A549 (cell line): ENCODE data around the gene ISCU. TPM values are rescaled to one million over a fixed set of nuclear protein-coding genes. Genes with fewer than 3 reads are reported as not detected.

Experiments used
- ATAC-seq, 2 experiments: fragments of 200-7000 bp in 1 of 2; fragments of >200 bp in 1 of 2; cut with Nextera tagmentation in 1 of 2; cut with Tn5 transposase in 1 of 2; 3 replicates each; pipeline versions ENCODE4 v1.8.0 to v1.9.1; 2018 to 2020; ENCODE audit warnings: mild to moderate bottlenecking in 1 of 2, moderate library complexity in 1 of 2
- CTCF ChIA-PET: fragments of 300-600 bp; sonication (Branson Sonifier 250); formaldehyde crosslinking; extraction: SDS; loops from one replicate; lab custom pipeline; 2021; ENCODE audit warnings: antibody characterized with exemption, inconsistent platforms; lab: Yijun Ruan, JAX
- POLR2A ChIA-PET: fragments of 350-600 bp; formaldehyde crosslinking; extraction: SDS; loops from one replicate; lab custom pipeline; 2021; ENCODE audit warnings: antibody characterized with exemption, inconsistent platforms; lab: Yijun Ruan, JAX
- DNase-seq, 2 experiments: peaks; one replicate each; pipeline versions ENCODE4 v3.0.0 to v3.0.0-alpha.2; 2011 to 2016; ENCODE audit warnings: low read depth in 1 of 2, low spot score in 1 of 2
- FAIRE-seq: peaks from 2 replicates; lab custom pipeline; 2011; peaks lifted over from hg19 to GRCh38; lab: Jason Lieb, UNC
- H3K27ac ChIP-seq, 2 experiments: fragments of >200 bp; sonication (Bioruptor Twin); formaldehyde crosslinking; 3 replicates each; pipeline ENCODE4 v1.5.1; 2016 to 2017
- H3K4me1 ChIP-seq: fragments of >200 bp; sonication (Bioruptor Twin); formaldehyde crosslinking; 3 replicates; pipeline ENCODE4 v1.6.1; 2016
- H3K4me2 ChIP-seq: fragments of >200 bp; sonication (Bioruptor Twin); formaldehyde crosslinking; 3 replicates; pipeline ENCODE4 v1.6.1; 2016
- H3K4me3 ChIP-seq: fragments of >200 bp; sonication (Bioruptor Twin); formaldehyde crosslinking; 3 replicates; pipeline ENCODE4 v1.5.1; 2016
- H3K9me3 ChIP-seq: fragments of >200 bp; sonication (Bioruptor Twin); formaldehyde crosslinking; 3 replicates; pipeline ENCODE4 v1.6.1; 2016
- BHLHE40 ChIP-seq: IDR thresholded peaks from 2 replicates; pipeline ENCODE4 v1.6.1; 2012; ENCODE audit warnings: low read depth, low read length, inconsistent platforms
- CBX8 ChIP-seq: fragments of 200-600 bp; sonication (generic); IDR thresholded peaks from 2 replicates; pipeline ENCODE4 v1.6.1; 2016
- CHD4 ChIP-seq: fragments of 200-600 bp; sonication (generic); IDR thresholded peaks from 2 replicates; pipeline ENCODE4 v1.6.1; 2016; ENCODE audit warnings: antibody characterized with exemption, mild to moderate bottlenecking, borderline replicate concordance
- EHMT2 ChIP-seq: fragments of 200-600 bp; sonication (generic); IDR thresholded peaks from 2 replicates; pipeline ENCODE4 v1.6.1; 2016; ENCODE audit warnings: antibody characterized with exemption, low read depth, mild to moderate bottlenecking, moderate library complexity
- FOSB ChIP-seq: fragments of 250-450 bp; sonication (Bioruptor Pico); IDR thresholded peaks from 2 replicates; pipeline ENCODE4 v1.5.0; 2020; ENCODE audit warnings: mild to moderate bottlenecking, moderate library complexity
- FOSL2 ChIP-seq, 2 experiments: fragments of 450-650 bp in 1 of 2; fragments of >200 bp in 1 of 2; sonication (Bioruptor Twin) in 1 of 2; formaldehyde crosslinking; IDR thresholded peaks; 2 replicates each; pipeline versions ENCODE4 v1.5.0 to v1.6.1; 2016 to 2020; ENCODE audit warnings: mild to moderate bottlenecking in 1 of 2, moderate library complexity in 1 of 2
- HDAC2 ChIP-seq: fragments of 200-600 bp; sonication (generic); IDR thresholded peaks from 2 replicates; pipeline ENCODE4 v1.6.1; 2016
- HEYL ChIP-seq: fragments of 250-450 bp; sonication (Bioruptor Pico); IDR thresholded peaks from 2 replicates; pipeline ENCODE4 v1.8.0; 2021; ENCODE audit warnings: mild to moderate bottlenecking, moderate library complexity
- HOXB13 ChIP-seq: fragments of 250-450 bp; sonication (Bioruptor Pico); IDR thresholded peaks from 2 replicates; pipeline ENCODE4 v1.5.0; 2020; ENCODE audit warnings: low read depth, mild to moderate bottlenecking, moderate library complexity
- JUNB ChIP-seq: fragments of >200 bp; sonication (Bioruptor Twin); formaldehyde crosslinking; IDR thresholded peaks from 2 replicates; pipeline ENCODE4 v1.6.1; 2016
- KDM1A ChIP-seq: fragments of 200-600 bp; sonication (generic); IDR thresholded peaks from 2 replicates; pipeline ENCODE4 v1.6.1; 2016; ENCODE audit warnings: low read depth, mild to moderate bottlenecking
- MAZ ChIP-seq: fragments of 150-350 bp; IDR thresholded peaks from 2 replicates; pipeline ENCODE4 v1.6.1; 2014; ENCODE audit warnings: antibody characterized with exemption, low read depth, low read length, borderline replicate concordance
- MYC ChIP-seq: IDR thresholded peaks from 2 replicates; pipeline ENCODE4 v1.6.1; 2012; ENCODE audit warnings: mild to moderate bottlenecking, inconsistent platforms, low read length, improper control_type of control experiment, borderline replicate concordance
- NPAS2 ChIP-seq: fragments of 250-450 bp; sonication (Bioruptor Pico); IDR thresholded peaks from 2 replicates; pipeline ENCODE4 v1.8.0; 2022; ENCODE audit warnings: mild to moderate bottlenecking, moderate library complexity, borderline replicate concordance
- RARB ChIP-seq: fragments of 250-450 bp; sonication (Bioruptor Pico); IDR thresholded peaks from 2 replicates; pipeline ENCODE4 v1.8.0; 2021; ENCODE audit warnings: mild to moderate bottlenecking, moderate library complexity
- RCOR1 ChIP-seq: fragments of 150-350 bp; IDR thresholded peaks from 2 replicates; pipeline ENCODE4 v1.6.1; 2014; ENCODE audit warnings: antibody characterized with exemption, low read length, low read depth
- RFX5 ChIP-seq: fragments of 450-650 bp; IDR thresholded peaks from 2 replicates; pipeline ENCODE4 v1.7.1; 2014; ENCODE audit warnings: antibody characterized with exemption, mild to moderate bottlenecking, moderate library complexity
- RNF2 ChIP-seq: fragments of 200-600 bp; sonication (generic); IDR thresholded peaks from 2 replicates; pipeline ENCODE4 v1.6.1; 2016; ENCODE audit warnings: low read depth, mild to moderate bottlenecking, antibody characterized with exemption, moderate library complexity, borderline replicate concordance
- SMC3 ChIP-seq: fragments of >200 bp; sonication (Bioruptor Twin); formaldehyde crosslinking; IDR thresholded peaks from 3 replicates; pipeline ENCODE4 v1.6.1; 2018; ENCODE audit warnings: inconsistent platforms
- TFCP2L1 ChIP-seq: fragments of 250-450 bp; sonication (Bioruptor Pico); IDR thresholded peaks from 2 replicates; pipeline ENCODE4 v1.5.0; 2021; ENCODE audit warnings: mild to moderate bottlenecking
- ZNF302 ChIP-seq: fragments of 250-450 bp; sonication (Bioruptor Pico); IDR thresholded peaks from 2 replicates; pipeline ENCODE4 v1.9.0; 2021; ENCODE audit warnings: inconsistent platforms, mild to moderate bottlenecking, moderate library complexity
- WGBS: methylation state at CpG from one replicate; pipeline ENCODE4 v1.1.6; 2017; ENCODE audit errors: missing lambda C conversion rate; 5-methylcytosine and 5-hydroxymethylcytosine counted together
- polyA plus RNA-seq, 4 experiments: library from polyadenylated mRNA; depleted of rRNA in 3 of 4; stranded (reverse); fragments of >200 nt; fragmentation: RNase III in 1 of 4; extraction: RNeasy Plus Mini Kit Qiagen cat#74134 plus additional on column Dnase treatment in 1 of 4; gene quantifications; 2 replicates in 3 of 4; 3 replicates in 1 of 4; pipeline ENCODE4 v1.2.3, GENCODE V29; 2011 to 2017
- TF ChIP-seq, protein P1 (sequence below): IDR thresholded peaks from 2 replicates; pipeline ENCODE4 v1.6.1; 2012
- TF ChIP-seq, protein P2 (sequence below): fragments of >200 bp; sonication (Bioruptor Twin); formaldehyde crosslinking; IDR thresholded peaks from 3 replicates; pipeline ENCODE4 v1.5.1; 2016
- TF ChIP-seq, protein P3 (sequence below): fragments of 450-650 bp; IDR thresholded peaks from 2 replicates; pipeline ENCODE4 v1.6.1; 2014; ENCODE audit warnings: antibody characterized with exemption
- TF ChIP-seq, protein P4 (sequence below): fragments of 250-450 bp; sonication (Bioruptor Pico); IDR thresholded peaks from 2 replicates; pipeline ENCODE4 v1.5.0; 2021; ENCODE audit warnings: mild to moderate bottlenecking, moderate library complexity, borderline replicate concordance
- TF ChIP-seq, protein P5 (sequence below): IDR thresholded peaks from 2 replicates; pipeline ENCODE4 v1.6.1; 2012
- TF ChIP-seq, protein P6 (sequence below): fragments of >200 bp; sonication (Bioruptor Twin); formaldehyde crosslinking; IDR thresholded peaks from 2 replicates; pipeline ENCODE4 v1.6.1; 2016
- TF ChIP-seq, protein P7 (sequence below): IDR thresholded peaks from 2 replicates; pipeline ENCODE4 v1.6.1; 2012; ENCODE audit warnings: low read depth, borderline replicate concordance

ISCU gene
- polyA plus RNA-seq, 2 of the 4 experiments (the other 2 are of a cell fraction): 97.5 to 174 TPM

DNA sequence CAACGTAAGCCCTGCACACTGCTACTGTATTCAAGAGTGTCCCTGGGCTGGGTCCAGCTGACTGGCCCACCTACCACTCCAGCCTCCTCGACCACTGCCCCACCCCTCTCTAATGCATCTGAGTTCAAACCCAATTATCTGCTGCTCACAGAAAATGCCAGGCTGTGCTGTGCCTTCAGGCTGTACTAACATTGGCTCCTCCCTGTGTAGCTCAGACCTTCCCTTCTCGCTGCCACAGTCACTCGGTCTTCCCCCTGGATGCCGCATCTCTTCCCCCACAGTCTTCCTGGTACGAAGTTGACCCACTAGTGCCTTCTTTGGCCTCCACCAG lies 35.3 kb upstream of the ISCU start:
- FAIRE-seq (no peak), ATAC-seq (no peak), DNase-seq (no peak)
- Histone ChIP-seq H3K27ac (no peak overlapping the region), H3K4me1 (no peaks in the 10 kb centered on the region), H3K4me3 (no peak overlapping the region), H3K4me2 (no peak overlapping the region), H3K9me3 (no peaks in the 10 kb centered on the region)
- TF ChIP-seq, protein P1, sequence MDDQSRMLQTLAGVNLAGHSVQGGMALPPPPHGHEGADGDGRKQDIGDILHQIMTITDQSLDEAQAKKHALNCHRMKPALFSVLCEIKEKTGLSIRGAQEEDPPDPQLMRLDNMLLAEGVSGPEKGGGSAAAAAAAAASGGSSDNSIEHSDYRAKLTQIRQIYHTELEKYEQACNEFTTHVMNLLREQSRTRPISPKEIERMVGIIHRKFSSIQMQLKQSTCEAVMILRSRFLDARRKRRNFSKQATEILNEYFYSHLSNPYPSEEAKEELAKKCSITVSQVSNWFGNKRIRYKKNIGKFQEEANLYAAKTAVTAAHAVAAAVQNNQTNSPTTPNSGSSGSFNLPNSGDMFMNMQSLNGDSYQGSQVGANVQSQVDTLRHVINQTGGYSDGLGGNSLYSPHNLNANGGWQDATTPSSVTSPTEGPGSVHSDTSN: no peak
- no peak for TF ChIP-seq HDAC2
- TF ChIP-seq RCOR1: no peak
- no peak for TF ChIP-seq EHMT2
- TF ChIP-seq KDM1A: no peak
- no peak for TF ChIP-seq NPAS2 (CRISPR knock-in tag)
- no peak for TF ChIP-seq RFX5
- no peak for TF ChIP-seq FOSL2 (IDR thresholded peaks at IDR 0.05)
- TF ChIP-seq FOSL2 (CRISPR knock-in tag; IDR thresholded peaks at IDR 0.05): no peak
- TF ChIP-seq CBX8: no peak
- no peak for TF ChIP-seq ZNF302 (CRISPR knock-in tag)
- TF ChIP-seq RARB (CRISPR knock-in tag): no peak
- TF ChIP-seq, protein P2, sequence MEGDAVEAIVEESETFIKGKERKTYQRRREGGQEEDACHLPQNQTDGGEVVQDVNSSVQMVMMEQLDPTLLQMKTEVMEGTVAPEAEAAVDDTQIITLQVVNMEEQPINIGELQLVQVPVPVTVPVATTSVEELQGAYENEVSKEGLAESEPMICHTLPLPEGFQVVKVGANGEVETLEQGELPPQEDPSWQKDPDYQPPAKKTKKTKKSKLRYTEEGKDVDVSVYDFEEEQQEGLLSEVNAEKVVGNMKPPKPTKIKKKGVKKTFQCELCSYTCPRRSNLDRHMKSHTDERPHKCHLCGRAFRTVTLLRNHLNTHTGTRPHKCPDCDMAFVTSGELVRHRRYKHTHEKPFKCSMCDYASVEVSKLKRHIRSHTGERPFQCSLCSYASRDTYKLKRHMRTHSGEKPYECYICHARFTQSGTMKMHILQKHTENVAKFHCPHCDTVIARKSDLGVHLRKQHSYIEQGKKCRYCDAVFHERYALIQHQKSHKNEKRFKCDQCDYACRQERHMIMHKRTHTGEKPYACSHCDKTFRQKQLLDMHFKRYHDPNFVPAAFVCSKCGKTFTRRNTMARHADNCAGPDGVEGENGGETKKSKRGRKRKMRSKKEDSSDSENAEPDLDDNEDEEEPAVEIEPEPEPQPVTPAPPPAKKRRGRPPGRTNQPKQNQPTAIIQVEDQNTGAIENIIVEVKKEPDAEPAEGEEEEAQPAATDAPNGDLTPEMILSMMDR: no peak
- TF ChIP-seq MYC: no peak
- TF ChIP-seq, protein P3, sequence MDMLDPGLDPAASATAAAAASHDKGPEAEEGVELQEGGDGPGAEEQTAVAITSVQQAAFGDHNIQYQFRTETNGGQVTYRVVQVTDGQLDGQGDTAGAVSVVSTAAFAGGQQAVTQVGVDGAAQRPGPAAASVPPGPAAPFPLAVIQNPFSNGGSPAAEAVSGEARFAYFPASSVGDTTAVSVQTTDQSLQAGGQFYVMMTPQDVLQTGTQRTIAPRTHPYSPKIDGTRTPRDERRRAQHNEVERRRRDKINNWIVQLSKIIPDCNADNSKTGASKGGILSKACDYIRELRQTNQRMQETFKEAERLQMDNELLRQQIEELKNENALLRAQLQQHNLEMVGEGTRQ: no peak
- TF ChIP-seq SMC3: no peak
- TF ChIP-seq FOSB (CRISPR knock-in tag): no peak
- CTCF ChIA-PET: interaction anchor here (0.6 to 2.2 kb wide), 4 partner anchors 10 to 85 kb away, joined by 3 to 8 read pairs (median 4); partner anchors contain the start of gene FICD
- POLR2A ChIA-PET: no interaction called here
- 90% methylated on average over 6 of the region's 6 CpGs for WGBS

DNA sequence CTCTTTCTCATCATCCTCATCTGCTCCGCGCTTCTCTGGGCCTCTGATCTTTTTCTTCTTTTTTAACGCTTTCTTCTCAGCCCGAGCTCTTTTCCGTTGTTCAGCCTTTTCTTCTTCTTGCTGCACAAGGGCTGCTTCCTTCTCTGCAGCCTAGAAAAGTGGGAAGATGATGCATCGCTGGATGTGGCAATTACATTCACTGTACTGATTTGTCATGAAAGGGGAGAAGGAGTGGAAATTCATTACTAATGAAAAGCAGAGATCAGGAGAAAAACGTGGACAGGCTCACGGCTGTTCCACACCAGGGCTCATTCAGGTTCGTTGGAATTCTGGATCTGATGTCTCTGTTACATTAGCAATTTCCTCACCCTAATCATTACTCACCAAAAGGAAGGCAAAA lies 32.2 kb upstream of the ISCU start:
- no peak for FAIRE-seq
- H3K4me2 ChIP-seq: no peak overlapping the region
- H3K27ac ChIP-seq: no peak overlapping the region
- no peaks in the 10 kb centered on the region for H3K9me3 ChIP-seq
- 93% methylated on average over 9 of the region's 9 CpGs for WGBS
- H3K4me1 ChIP-seq: no peaks in the 10 kb centered on the region
- no peak overlapping the region for H3K4me3 ChIP-seq
- ChIA-PET POLR2A (no interaction called here), CTCF (interaction anchor here (0.5 to 2.6 kb wide), 2 partner anchors 13 to 39 kb away, joined by 3 to 10 read pairs; no protein-coding TSS in a partner anchor)
- DNase-seq: no peak
- no peak for ATAC-seq
- TF ChIP-seq BHLHE40 (no peak), HOXB13 (CRISPR knock-in tag) (no peak), RARB (CRISPR knock-in tag) (no peak), FOSB (CRISPR knock-in tag) (no peak), RNF2 (no peak), NPAS2 (CRISPR knock-in tag) (no peak), TFCP2L1 (CRISPR knock-in tag) (no peak), JUNB (no peak), CHD4 (no peak), HEYL (no peak), MAZ (no peak)
- TF ChIP-seq, protein P4, sequence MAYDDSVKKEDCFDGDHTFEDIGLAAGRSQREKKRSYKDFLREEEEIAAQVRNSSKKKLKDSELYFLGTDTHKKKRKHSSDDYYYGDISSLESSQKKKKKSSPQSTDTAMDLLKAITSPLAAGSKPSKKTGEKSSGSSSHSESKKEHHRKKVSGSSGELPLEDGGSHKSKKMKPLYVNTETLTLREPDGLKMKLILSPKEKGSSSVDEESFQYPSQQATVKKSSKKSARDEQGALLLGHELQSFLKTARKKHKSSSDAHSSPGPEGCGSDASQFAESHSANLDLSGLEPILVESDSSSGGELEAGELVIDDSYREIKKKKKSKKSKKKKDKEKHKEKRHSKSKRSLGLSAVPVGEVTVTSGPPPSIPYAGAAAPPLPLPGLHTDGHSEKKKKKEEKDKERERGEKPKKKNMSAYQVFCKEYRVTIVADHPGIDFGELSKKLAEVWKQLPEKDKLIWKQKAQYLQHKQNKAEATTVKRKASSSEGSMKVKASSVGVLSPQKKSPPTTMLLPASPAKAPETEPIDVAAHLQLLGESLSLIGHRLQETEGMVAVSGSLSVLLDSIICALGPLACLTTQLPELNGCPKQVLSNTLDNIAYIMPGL: no peak
- TF ChIP-seq, protein P5, sequence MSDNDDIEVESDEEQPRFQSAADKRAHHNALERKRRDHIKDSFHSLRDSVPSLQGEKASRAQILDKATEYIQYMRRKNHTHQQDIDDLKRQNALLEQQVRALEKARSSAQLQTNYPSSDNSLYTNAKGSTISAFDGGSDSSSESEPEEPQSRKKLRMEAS: no peak
- TF ChIP-seq, protein P6, sequence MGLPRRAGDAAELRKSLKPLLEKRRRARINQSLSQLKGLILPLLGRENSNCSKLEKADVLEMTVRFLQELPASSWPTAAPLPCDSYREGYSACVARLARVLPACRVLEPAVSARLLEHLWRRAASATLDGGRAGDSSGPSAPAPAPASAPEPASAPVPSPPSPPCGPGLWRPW: no peak
- TF ChIP-seq, protein P7, sequence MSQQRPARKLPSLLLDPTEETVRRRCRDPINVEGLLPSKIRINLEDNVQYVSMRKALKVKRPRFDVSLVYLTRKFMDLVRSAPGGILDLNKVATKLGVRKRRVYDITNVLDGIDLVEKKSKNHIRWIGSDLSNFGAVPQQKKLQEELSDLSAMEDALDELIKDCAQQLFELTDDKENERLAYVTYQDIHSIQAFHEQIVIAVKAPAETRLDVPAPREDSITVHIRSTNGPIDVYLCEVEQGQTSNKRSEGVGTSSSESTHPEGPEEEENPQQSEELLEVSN: no peak
